ENCODE measurements around the gene SPTBN1.

Gene SPTBN1

DNA sequence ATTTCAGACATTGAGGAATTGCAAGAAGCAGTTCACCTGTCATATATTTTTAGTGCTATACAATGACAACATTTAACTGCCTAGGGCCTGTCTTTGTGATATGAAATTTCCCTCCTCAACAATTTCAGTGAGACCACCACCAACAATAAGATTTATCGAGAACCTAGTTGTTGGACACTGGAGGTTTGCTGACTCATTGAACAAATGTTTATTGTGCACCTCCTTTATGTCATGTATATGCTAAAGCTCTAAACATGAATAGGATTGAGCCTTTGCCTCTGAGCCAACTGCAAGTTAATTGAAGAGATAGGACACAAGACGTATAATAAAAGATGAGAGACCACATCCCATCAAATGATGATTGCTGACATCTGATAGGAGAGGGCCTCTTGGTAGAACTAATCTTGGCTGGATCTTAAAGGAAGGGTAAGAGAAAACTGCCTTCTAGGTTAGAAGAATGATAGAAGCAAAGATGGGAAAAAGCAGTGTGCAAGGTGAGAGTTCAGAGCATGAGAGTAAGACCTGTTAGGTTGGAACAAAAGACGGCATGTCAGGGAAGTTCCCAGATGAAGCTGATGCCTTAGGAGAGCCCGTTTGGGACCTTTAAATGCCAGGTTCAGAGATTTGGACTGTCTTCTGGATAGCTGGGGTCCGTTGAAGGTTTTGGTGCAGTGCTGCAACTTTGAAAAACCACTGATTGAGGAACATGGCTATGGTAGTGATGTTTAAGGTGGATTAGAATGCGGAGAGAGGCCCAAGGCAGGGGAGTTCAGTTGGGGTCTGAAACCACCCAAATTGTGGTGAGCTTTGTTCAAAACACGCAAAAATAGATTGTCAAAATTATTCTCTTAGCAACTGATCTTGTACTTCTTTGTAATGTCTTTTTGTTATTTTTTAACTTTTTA is 134.3 kb downstream of the SPTBN1 start:
- ATAC-seq (no peak), DNase-seq (no peak)

DNA sequence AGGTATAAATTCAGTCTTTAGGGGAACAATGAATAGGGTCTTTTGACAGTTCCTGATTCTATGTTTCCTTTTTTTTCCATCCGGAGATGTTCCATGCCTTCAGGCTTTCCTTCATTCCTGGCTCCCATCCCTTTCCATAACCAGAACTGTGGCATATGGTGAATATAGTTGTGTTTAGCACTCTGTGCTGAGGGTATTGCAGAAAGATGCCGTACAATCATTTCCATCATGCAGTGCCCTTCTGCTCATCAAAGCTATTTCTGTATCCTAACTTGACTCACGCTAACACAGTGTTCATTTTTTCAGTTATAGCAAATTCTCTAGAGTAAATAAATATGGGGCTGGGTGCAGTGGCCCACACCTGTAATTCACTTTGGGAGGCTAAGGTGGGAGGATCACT is 135.4 kb downstream of the SPTBN1 start:
- no peak for ATAC-seq
- no peak for DNase-seq

GRCh38 chr2:54593249-54593648 is 137.1 kb downstream of the SPTBN1 start:
- DNase-seq (no peak), ATAC-seq (no peak)

DNA sequence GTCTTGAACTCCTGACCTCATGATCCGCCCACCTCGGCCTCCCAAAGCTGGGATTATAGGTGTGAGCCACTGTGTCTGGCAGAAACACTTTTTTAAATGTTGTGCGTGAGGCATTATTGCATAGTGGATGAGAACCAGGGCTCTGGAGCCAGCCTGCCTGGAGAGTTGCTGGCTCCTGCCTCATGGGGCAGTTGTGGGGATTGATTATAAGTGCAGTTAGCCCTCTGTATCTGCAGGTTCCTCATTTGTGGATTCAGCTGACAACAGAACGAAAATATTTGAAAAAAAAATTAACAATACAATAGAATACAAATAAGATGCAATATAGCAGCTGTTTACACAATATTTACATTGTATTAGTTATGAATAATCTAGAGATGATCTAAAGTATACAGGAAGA is 137.9 kb downstream of the SPTBN1 start:
- no peak for DNase-seq
- no peak for ATAC-seq

GRCh38 chr2:54595161-54595803 is 139.2 kb downstream of the SPTBN1 start:
- ATAC-seq, result no peak
- no peak for DNase-seq

- DNase-seq (no peak), ATAC-seq (no peak)
Measured at GRCh38 chr2:54595999-54596902, 140.1 kb downstream of the SPTBN1 start.

GRCh38 chr2:54597153-54597848 is 141.2 kb downstream of the SPTBN1 start:
- peak; percentile 65 for ATAC-seq
- peak; percentile 51 for DNase-seq

DNA sequence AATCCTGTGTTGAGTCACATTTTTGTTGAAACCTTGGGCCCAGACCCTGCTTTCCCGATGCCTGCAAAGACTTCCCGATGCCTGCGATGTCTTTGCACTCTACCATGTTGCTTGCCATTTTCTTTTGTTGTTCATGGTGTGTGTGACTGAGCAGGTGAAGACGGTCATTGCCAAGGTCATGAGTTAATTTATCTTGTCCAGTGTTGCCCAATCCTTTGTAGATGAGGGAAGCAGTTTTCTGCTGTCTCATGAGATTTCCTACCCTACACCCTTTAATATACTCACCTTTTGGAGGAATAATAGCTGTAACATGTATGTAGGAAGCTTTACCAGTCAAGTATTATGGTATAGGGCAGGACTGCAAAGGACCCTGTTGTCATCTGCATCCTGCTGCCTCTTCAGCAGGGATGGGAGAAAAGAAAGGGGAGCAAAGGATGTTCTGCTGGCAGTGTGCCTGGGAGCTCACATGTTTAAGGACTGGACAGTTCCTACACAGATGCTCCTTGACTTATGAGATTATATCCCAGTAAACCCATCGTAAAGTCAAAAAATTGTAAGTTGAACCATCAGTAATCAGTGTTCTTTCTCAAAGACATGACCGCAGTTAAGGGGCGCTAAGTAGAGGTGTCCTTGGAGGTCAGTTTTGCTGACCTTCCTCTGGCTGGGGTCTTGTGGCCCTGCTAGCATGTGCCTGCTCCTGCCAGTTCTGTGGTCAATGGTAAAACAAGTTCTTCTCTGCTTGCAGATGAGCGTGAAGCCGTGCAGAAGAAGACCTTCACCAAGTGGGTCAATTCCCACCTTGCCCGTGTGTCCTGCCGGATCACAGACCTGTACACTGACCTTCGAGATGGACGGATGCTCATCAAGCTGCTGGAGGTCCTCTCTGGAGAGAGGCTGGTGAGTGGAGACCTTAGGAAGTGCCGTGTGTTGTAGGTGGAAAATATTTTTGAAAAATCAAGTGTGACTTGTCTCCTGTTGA is 142.5 kb downstream of the SPTBN1 start:
- ATAC-seq (no peak), DNase-seq (no peak)

DNA sequence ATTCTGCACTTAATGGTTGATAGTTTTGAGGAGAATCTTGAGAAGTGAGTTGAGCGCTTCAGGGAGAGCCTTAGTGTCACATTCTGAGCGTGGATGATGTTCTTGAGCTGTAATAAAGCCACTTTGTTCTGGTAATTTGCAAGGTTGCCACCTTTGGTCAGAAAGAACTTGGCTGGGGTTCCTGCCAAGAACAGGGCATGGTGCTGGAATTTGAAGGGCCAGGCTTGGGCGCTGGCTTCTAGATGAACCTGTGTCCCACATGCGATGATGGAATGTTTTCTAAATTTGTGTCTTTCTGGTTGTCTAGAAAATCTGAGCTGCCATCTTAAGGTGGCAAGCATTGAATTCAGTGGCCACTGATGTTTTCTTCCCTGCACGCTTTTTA is 143.2 kb downstream of the SPTBN1 start:
- no peak for DNase-seq
- ATAC-seq, result no peak

GRCh38 chr2:54599914-54600313 is 143.8 kb downstream of the SPTBN1 start:
- ATAC-seq, result peak; percentile 41
- DNase-seq, result peak; percentile 46

DNA sequence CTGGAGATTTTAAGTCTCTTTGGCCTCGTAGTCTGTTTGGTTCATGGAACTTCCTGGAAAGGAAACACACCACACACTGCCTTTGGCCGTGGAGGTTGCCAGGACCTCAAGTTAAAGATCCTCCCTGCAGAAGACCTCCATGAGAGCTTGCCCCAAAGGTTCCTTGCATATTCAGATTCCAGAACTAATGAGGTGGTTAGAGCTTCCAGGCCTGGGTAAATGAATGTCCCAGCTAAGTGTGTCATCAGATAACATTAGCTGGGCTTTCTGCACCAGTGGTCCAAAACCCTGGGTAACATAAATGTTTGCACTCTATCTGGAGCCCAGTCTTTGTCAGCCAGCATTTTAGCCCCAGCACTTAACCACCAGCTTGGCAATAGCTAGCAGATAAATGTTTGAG is 145.2 kb downstream of the SPTBN1 start:
- ATAC-seq (no peak), DNase-seq (no peak)

- ATAC-seq (no peak), DNase-seq (no peak)
Measured at GRCh38 chr2:54602736-54603322, 146.7 kb downstream of the SPTBN1 start.

DNA sequence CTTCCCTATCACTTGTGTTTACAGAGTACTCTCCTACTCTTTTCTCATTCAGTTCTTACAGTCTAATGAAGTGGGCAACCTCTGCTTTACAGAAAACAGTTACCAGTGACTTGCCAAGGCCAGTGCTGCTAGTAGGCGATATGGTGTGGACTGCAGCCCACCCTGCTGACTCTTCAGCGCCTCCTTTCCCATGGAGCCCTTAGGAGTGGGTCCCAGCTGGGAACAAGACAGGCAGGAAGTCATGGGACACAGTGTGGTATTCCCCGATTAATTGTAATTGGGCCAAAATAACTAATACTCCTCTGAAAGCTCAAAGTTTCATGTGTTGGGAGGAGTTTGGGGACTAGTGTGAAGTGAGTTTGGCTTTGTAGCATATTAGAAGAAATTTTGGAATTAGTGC is 147.2 kb downstream of the SPTBN1 start:
- DNase-seq (no peak), ATAC-seq (no peak)

DNA sequence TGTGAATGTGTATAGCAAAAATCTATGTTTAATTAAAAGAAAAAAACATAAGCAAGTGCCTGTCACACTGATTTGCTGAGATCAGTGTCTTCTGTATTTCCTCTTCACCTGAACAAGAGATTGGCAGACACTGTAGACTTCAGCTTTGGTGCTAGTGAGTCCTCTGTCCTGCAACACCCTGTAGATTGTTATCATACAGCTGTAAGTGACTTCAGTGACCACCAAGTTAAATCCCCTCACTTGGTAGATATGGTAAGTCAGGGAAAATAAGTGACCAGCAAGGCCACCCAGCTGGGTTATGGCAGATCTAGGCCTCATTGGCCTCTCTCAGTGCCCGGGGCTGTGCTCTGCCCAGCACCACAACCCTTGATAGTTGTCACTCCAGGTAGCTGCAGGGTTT is 147.7 kb downstream of the SPTBN1 start:
- ATAC-seq, result no peak
- no peak for DNase-seq

DNA sequence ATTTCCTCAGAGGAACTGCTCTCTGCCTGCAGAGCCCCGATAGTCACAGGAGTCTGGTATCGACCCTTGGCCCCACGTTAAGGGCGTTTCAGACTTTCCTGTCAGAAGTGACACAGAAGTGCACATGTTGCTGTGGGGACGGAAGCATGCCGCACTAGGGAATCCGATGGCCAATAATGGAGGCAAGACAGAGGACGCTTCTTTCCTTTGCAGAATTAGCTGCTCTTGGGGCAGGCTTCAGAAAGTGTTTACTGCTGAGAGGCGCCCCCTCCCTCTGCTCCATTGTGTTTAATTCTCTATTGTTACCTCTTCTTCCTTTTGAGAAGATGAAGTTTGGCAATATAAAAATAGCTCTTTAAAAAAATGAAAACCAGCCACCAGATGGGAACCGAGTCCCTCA is 148.7 kb downstream of the SPTBN1 start:
- DNase-seq (peak; percentile 44), ATAC-seq (peak; percentile 35)

- ATAC-seq, result no peak
- no peak for DNase-seq
Measured at GRCh38 chr2:54605836-54606235, 149.7 kb downstream of the SPTBN1 start.

DNA sequence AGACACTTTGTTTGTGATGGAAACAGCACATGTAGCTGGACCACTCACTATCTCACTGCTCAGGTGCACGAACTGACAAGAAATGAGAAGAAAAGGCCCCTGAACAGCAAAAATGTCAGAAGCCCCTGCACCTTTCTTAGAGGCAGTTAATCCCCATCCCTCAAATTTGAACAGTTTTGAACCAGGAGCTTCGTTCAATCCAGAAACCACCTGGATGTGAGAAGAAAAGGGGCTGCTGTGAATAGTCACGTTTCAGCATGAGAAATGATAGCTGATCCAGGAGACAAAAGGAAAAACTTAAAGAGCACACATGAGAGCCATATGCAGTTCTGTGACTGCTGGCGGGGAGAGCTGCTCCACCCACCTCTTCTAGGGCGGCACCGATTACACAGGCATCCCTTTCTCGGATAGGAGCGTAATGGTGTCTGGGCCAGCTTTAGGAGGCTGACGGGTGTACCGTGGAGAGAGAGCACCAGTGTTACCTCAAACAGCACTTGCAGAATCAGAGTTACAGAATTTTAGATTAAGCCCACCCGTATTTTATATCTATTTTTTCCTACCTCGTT is 150.3 kb downstream of the SPTBN1 start:
- ATAC-seq (peak; percentile 71), DNase-seq (peak; percentile 45)

DNA sequence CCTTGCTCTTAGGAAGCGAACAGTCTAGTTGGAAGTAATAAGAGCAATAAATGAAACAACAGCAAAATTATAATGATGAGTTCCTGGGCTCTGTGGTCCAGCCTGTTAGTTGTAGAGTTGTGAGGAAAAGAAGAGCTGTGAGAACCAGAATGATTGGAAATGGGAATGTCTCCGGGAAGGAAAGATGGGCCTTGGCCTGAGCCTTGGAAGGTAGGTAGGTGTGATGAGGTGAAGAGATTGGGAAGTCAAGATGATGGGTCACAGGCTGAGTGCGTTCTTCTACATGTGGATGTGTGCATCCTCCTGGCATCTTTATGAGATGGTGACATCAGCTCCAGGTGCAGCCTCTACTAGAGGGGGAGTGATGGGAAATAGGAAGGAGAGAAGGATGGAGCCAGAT is 152.1 kb downstream of the SPTBN1 start:
- ATAC-seq (no peak), DNase-seq (no peak)

DNA sequence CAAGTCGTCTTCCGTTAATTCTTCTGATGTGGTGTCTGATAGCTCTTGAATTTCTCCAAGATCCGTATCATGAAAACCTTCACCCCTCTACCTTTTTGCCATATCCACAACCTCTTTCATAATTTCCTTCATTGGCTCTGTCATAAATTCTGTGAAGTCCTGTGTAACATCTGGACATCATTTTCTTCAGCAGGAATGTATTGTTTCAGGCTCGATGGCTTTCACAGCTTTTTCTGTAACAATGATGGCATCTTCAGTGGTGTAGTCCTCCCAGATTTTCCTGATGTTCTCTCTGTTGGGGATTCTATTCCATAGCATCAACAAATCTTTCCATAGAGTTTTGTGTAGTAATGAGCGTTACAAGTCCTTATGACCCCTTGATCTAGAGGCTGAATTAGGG is 153.1 kb downstream of the SPTBN1 start:
- ATAC-seq (no peak), DNase-seq (no peak)

GRCh38 chr2:54609647-54610046 is 153.5 kb downstream of the SPTBN1 start:
- ATAC-seq (no peak), DNase-seq (no peak)

All from stimulated activated naive CD8-positive, alpha-beta T cell treated with anti-CD3 and anti-CD28 coated beads, Interleukin-15, Interleukin-2, amounts not matched to agents 100 U/mL and 50 U/mL, for 24 hours (primary cell).